NOMO-1 treated with DMSO at 0.1 percent for 48 hours (cell line): ENCODE results near the gene USP49.

Experiments
- DNase-seq: peaks from one replicate; lab custom pipeline; 2025; ENCODE audit not compliant: unreplicated experiment; lab: John Stamatoyannopoulos, UW

The USP49 gene

GRCh38 chr6:41759905-41760579 lies 135.1 kb downstream of the USP49 start:
- no peak for DNase-seq

- DNase-seq, result no peak
Measured at GRCh38 chr6:41759106-41759904, 135.9 kb downstream of the USP49 start.

- no peak for DNase-seq
Measured at GRCh38 chr6:41758641-41759035, 136.5 kb downstream of the USP49 start.

- DNase-seq, result no peak
Measured at GRCh38 chr6:41757931-41758640, 137.1 kb downstream of the USP49 start.

GRCh38 chr6:41757271-41757670 lies 137.9 kb downstream of the USP49 start:
- DNase-seq, result no peak

- DNase-seq, result no peak
Measured at GRCh38 chr6:41756354-41756753, 138.8 kb downstream of the USP49 start.

GRCh38 chr6:41755895-41756294 lies 139.3 kb downstream of the USP49 start:
- DNase-seq, result no peak

GRCh38 chr6:41750374-41750773 lies 144.8 kb downstream of the USP49 start:
- no peak for DNase-seq

GRCh38 chr6:41748542-41748941 lies 146.6 kb downstream of the USP49 start:
- DNase-seq, result no peak

- no peak for DNase-seq
Measured at GRCh38 chr6:41748102-41748477, 147.1 kb downstream of the USP49 start.

- DNase-seq, result no peak
Measured at GRCh38 chr6:41747256-41748101, 147.7 kb downstream of the USP49 start, which contains the start of gene PGC. Gene PGC, minus strand, starts transcription at chr6:41747397. Its CDS starts 63 bp downstream, at chr6:41747334.

- no peak for DNase-seq
Measured at GRCh38 chr6:41746107-41746506, 149.1 kb downstream of the USP49 start.

- no peak for DNase-seq
Measured at GRCh38 chr6:41744236-41744787, 150.9 kb downstream of the USP49 start.

GRCh38 chr6:41743406-41744235 lies 151.6 kb downstream of the USP49 start:
- no peak for DNase-seq

GRCh38 chr6:41741625-41742490 lies 153.3 kb downstream of the USP49 start:
- DNase-seq, result no peak

GRCh38 chr6:41740366-41741162 lies 154.6 kb downstream of the USP49 start:
- no peak for DNase-seq
